ENCODE results near the gene NAA80. TPM values are rescaled to one million over a fixed set of nuclear protein-coding genes. Genes with fewer than 3 reads are reported as not detected.
A peak's percentile ranks its signal among the peaks of the same experiment; 100 is the strongest.

The NAA80 gene
- total and polyA plus RNA-seq, 12 donors, result 5.2 to 19.8 (median 11.0) TPM

DNA sequence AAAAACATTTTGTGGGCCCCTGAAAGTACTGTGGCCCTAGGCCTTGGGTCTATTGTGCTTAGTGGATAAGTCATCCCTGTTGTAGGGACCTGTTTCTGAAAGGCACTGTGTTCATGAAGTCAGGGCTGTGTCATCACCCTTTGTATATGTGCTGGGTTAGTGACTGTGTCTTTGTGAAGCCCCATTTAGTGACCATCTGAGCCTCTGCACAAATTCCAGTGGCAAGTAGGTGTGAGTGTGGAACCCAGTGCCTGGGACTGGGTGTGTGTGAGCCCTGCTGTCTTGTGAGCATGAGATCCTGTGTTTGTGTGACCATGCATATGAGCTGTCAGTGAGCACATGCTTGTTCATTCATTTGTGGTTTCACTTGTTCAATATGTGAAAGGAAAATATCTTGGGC lies 5.4 kb upstream of the NAA80 start:
- H3K27me3 ChIP-seq, result no peaks in the 10 kb centered on the region
- H3K27ac ChIP-seq, result no peak overlapping the region
- no peak overlapping the region for H3K4me3 ChIP-seq
- H3K9me3 ChIP-seq (replicated peaks in 1 of 3), result peaks cover 0 to 5% (median 0%) of the 10 kb centered on the region in 3 donors
- H3K36me3 ChIP-seq (replicated peaks in 1 of 2), result no peaks in the 10 kb centered on the region
- no peak for DNase-seq
- TF ChIP-seq POLR2A (IDR thresholded peaks at IDR 0.05), result no peak
- no peak for TF ChIP-seq CTCF (IDR thresholded peaks at IDR 0.05)
- intact Hi-C loops (cut with DNase I), result no loop called here
- peaks cover 25 to 37% of the 10 kb centered on the region in 2 donors for H3K4me1 ChIP-seq (replicated peaks in 1 of 2)

DNA sequence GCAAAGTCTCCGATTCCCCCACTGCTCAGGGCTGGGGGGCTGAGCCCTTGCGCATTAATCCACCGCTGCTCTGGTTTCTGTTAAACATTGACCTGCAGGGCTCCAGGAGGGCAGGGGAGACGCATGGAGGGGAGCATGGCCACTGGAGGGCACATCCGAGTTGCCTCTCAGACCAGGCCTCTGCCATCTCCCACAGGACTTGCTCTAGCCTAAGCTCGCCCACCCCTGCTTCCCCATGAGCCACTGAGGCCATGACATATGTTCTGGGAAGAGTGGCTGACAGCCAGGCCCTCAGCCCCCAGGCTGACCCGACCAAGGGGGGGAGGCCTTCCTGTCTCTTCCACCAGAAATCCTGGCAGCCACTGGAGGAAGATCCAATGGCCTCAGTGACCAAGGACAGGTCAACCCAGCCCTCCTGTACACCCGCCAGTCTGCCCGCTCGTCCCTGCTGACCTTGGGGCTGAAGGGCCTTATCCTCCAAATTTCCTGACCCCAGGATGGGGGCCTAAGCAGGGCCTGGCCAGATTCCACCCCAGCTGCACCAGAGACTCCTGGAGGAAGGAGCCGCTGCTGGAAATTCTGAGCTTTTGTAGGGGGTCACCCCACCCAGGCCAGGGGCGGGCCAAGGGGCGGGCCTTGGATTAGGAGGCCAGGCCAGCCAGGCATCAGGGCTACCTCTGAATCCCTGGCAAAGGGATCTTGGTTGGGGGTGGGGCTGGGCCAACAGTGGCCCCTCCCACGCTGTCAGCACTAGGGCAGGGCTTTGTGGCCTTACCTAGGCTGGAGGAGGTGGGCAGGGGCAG lies 4.0 kb upstream of the NAA80 start, which contains the start of gene HYAL1:
Gene HYAL1, minus strand, starts transcription at position 562 of the 803 bp plus-strand sequence. CDS start 618 bp downstream, outside the sequence.
- H3K9me3 ChIP-seq (replicated peaks in 1 of 3), result no peaks in the 10 kb centered on the region
- intact Hi-C loops (cut with DNase I), result no loop called here
- no peaks in the 10 kb centered on the region for H3K36me3 ChIP-seq (replicated peaks in 1 of 2)
- WGBS, 4 donors, result 41 to 57% (median 50%) methylated on average over 1 to 14 of the region's 14 CpGs
- H3K27ac ChIP-seq, result peak within 1 kb of the TSS; percentile 60 to 86 (median 74)
- H3K4me1 ChIP-seq (replicated peaks in 1 of 2), result peaks cover 26 to 44% of the 10 kb centered on the region in 2 donors
- DNase-seq, result peak; percentile 77 to 90 (median 88)
- H3K27me3 ChIP-seq, result no peaks in the 10 kb centered on the region
- H3K4me3 ChIP-seq, result peak within 1 kb of the TSS in 2 of 4 donors; percentile 14 to 35
- peak in 1 of 6 experiments; percentile 13 for TF ChIP-seq CTCF (IDR thresholded peaks at IDR 0.05)
- TF ChIP-seq POLR2A (IDR thresholded peaks at IDR 0.05), result peak in 1 of 2 donors; percentile 39

DNA sequence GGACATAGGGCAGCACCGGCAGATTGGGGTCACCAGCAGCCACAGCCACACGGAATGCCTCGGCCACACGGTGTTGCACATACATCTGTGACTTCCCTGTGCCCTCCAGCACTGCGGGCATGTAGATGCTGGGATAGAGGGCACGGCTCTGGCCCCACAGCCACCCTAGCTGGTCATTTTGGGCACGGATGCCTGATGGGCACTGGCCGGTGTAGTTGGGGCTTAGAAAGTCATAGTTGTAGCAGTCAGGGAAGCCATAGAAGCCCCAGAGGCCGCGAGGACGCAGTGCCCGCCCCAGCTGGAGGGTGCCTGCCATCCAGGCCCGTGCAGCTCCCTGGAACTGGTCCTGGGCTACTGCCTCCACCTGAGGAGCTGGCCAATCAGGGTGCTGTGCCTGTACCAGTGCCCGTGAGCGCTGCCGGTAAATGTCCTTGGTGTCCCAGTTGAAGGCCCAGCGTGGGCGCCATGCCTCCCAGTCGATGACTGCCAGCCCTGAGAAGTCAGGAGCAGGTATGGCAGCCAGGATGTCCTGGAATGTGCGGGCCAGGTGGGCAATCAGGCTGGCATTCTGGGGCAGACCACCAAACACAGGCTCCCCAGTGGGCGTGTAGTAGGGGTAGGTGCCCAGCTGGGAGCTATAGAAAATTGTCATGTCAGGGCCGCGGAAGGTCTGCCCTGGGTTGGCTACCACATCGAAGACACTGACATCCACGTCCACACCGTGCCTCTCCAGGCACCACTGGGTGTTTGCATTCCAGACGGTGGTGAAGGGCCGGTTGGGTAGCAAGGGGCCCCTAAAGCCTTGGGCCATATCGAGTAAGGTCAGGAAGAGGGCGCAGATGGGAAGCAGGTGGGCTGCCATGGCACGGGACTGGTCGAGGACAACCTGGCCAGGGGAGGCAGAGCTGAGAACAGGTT lies 3.1 kb upstream of the NAA80 start:
- peak in 3 of 7 donors; percentile 49 to 59 (median 49) for DNase-seq
- WGBS, 4 donors, result 78 to 80% (median 79%) methylated on average over 13 to 32 of the region's 32 CpGs
- Histone ChIP-seq H3K4me1 (replicated peaks in 1 of 2) (peaks cover 26 to 48% of the 10 kb centered on the region in 2 donors), H3K27ac (peak overlapping the region in 4 of 5 donors; percentile 68 to 86 (median 76)), H3K36me3 (replicated peaks in 1 of 2) (no peaks in the 10 kb centered on the region), H3K9me3 (replicated peaks in 1 of 3) (no peaks in the 10 kb centered on the region), H3K4me3 (peak overlapping the region in 1 of 4 donors; percentile 35), H3K27me3 (no peaks in the 10 kb centered on the region)
- intact Hi-C loops (cut with DNase I), result no loop called here
- no peak for TF ChIP-seq POLR2A (IDR thresholded peaks at IDR 0.05)
- TF ChIP-seq CTCF (IDR thresholded peaks at IDR 0.05), result no peak

All from adrenal gland (tissue), 12 donors.